Measurements from ENCODE around the gene SLC1A7. TPM values are rescaled to one million over a fixed set of nuclear protein-coding genes. Genes with fewer than 3 reads are reported as not detected.

The SLC1A7 gene
- total RNA-seq, 2 experiments from 2014 or later, result not detected

DNA sequence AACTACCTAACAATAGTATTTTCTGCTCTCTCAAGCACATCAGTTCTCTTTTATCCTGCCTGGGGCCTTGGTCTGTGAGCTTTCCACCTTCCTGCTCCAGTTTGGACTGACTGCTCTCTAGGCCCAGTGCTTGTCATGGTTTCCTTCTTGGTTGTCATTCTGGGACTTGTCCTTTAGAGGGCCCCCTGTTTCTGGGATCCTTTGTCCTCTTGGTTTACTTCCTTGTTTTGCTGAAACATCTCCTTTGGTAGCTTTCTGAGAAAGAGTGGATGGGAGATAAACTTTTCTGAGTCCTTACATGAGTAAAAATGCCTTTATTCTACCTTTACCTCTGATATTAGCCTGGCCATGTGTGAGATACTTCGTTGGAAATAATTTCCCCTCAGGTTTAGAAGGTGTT, 4.7 kb downstream of the SLC1A7 start:
- CTCF ChIA-PET, result interaction anchor here (0.6 kb wide), 1 partner anchor 269 kb away, joined by 3 read pairs; no protein-coding TSS in a partner anchor
- peaks cover 7% of the 10 kb centered on the region for H3K9me3 Mint-ChIP-seq
- peaks cover 3% of the 10 kb centered on the region for H3K36me3 Mint-ChIP-seq (ENCODE audit: low read depth)
- no peak overlapping the region for H3K4me3 Mint-ChIP-seq
- no peaks in the 10 kb centered on the region for H3K4me1 Mint-ChIP-seq
- peaks cover 3% of the 10 kb centered on the region for H3K27me3 Mint-ChIP-seq
- no peak for DNase-seq
- no peak overlapping the region for H3K27ac Mint-ChIP-seq
- POLR2A ChIA-PET, result no interaction called here

DNA sequence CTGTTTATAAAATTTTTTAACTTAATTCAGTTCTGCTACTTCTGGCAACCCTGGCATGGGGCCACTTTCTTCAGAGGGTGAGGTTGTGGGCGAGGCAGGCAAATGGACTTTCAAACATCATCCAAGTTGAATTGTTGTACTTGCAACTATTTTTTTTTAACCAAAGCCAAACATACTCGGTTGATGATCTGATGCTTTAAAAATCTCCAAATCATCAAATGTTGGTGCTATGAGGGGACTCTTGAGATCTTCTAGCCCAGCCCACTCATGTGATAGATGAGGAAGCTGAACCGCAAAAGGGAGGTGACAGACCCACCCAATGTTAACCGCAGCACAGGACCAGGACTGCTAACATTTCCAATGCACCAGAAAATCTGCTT, 6.7 kb downstream of the SLC1A7 start:
- Mint-ChIP-seq H3K4me3 (no peak overlapping the region), H3K27ac (no peak overlapping the region), H3K9me3 (peaks cover 7% of the 10 kb centered on the region), H3K27me3 (no peaks in the 10 kb centered on the region), H3K4me1 (no peaks in the 10 kb centered on the region), H3K36me3 (ENCODE audit: low read depth) (peaks cover 3% of the 10 kb centered on the region)
- POLR2A ChIA-PET, result no interaction called here
- CTCF ChIA-PET, result no interaction called here
- DNase-seq, result no peak

DNA sequence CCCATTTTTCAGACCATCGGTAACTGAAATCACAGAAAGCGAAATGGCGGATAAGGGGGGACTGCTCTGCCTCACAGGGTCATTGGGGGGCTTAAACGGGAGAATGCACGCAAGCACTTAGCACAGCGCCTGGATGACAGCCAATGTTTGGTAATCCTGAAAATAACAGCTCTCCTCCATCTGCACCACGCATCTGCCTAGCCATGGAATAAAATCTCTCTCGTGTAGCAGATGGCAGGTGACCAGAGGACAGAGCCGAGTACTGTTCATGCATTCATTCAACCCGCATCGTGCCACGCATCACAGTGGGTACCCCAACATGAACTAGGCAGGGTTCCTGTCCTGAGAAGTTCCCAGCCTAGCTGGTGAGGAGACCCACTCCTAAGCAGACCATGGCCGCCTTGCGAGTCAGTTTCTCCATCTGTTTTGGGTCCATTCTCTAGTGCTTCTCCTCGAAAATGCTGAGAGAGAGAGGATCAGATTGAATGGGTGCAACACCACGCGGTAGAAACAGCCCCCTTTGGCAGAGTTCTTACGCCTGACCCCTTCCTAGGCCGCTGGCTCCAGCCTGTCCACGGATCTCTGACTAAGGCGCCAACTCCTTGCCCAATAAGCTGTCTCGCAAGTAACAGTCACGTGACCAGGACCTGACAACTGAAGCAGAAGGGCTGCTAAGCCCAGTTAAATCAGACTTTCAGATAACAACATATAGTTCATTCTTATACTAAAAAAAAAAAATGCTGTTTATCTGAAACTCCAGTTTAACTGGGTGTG, 7.3 kb downstream of the SLC1A7 start:
- H3K27me3 Mint-ChIP-seq, result no peaks in the 10 kb centered on the region

DNA sequence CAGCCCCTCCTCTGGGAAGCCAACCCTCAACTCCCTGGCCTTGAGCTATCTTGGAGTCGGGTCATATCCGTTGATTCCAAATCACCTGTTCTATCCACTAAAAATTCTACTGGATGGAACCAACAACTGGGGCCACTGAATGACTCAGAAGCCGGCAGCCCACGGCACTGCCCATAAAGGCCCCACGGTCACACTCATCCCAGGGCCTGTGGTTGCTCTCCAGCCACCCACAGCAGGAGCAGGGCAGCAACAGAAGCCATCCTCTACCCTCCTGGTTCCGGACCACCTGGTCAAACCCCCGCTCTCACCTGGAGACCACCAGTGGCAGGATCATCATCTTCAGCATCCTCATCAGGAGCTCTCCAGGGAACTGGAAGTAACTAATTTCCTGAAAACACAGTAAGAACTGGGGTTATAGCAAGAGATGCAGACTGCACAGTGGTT, 8.4 kb downstream of the SLC1A7 start:
- H3K27ac Mint-ChIP-seq, result no peak overlapping the region
- CTCF ChIA-PET, result no interaction called here
- no peak overlapping the region for H3K4me3 Mint-ChIP-seq
- DNase-seq, result no peak
- peaks cover 7% of the 10 kb centered on the region for H3K9me3 Mint-ChIP-seq
- H3K4me1 Mint-ChIP-seq, result no peaks in the 10 kb centered on the region
- POLR2A ChIA-PET, result no interaction called here
- no peaks in the 10 kb centered on the region for H3K27me3 Mint-ChIP-seq
- peaks cover 3% of the 10 kb centered on the region for H3K36me3 Mint-ChIP-seq (ENCODE audit: low read depth)

More for the DNA sequence above, 7.3 kb downstream of the SLC1A7 start:
- ChIA-PET CTCF (no interaction called here), POLR2A (no interaction called here)
- no peaks in the 10 kb centered on the region for H3K4me1 Mint-ChIP-seq
- no peak for DNase-seq
- no peak overlapping the region for H3K27ac Mint-ChIP-seq
- H3K9me3 Mint-ChIP-seq, result peaks cover 7% of the 10 kb centered on the region
- peaks cover 3% of the 10 kb centered on the region for H3K36me3 Mint-ChIP-seq (ENCODE audit: low read depth)
- no peak overlapping the region for H3K4me3 Mint-ChIP-seq

DNA sequence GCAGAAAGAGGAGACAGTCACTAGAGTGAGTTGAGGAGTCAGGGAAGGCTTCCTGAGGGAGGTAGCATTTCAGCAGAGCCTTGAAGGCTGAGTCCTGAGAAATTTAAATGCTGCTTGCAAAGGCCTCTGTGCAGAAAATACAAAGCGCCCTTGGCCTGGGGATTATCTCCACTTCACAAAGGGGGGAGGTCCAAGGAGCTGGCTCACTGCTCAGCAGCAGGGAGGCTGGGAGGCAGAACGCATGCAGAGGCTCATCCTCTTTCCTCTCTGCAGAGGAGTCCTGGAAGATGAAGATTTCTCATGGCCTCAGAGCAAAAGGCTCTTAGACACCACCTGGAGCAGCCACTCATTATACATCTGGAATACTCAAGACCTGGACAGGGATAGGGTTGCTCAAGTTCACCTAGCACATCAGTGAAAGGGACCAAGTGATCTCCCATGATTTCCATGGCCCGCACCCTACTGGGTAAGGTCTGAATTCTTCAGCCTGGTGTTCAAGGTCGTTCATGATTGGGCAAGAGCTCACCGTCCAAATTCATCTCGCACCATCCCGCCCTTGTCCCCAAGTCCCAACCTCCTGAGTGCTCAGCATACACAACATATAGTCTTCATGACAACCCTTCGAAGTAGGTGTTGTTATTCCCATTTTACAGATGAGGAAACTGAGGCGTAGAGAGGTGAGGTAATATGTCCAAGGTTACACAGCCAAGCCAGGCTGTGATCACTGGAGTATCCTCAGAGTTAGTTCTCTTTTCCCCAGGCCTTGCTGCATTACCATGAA, 9.0 kb downstream of the SLC1A7 start:
- no peak overlapping the region for H3K4me3 Mint-ChIP-seq
- DNase-seq, result no peak
- no peaks in the 10 kb centered on the region for H3K4me1 Mint-ChIP-seq
- peaks cover 7% of the 10 kb centered on the region for H3K9me3 Mint-ChIP-seq
- H3K36me3 Mint-ChIP-seq (ENCODE audit: low read depth), result peaks cover 3% of the 10 kb centered on the region
- POLR2A ChIA-PET, result no interaction called here
- no peaks in the 10 kb centered on the region for H3K27me3 Mint-ChIP-seq
- H3K27ac Mint-ChIP-seq, result no peak overlapping the region
- CTCF ChIA-PET, result no interaction called here

DNA sequence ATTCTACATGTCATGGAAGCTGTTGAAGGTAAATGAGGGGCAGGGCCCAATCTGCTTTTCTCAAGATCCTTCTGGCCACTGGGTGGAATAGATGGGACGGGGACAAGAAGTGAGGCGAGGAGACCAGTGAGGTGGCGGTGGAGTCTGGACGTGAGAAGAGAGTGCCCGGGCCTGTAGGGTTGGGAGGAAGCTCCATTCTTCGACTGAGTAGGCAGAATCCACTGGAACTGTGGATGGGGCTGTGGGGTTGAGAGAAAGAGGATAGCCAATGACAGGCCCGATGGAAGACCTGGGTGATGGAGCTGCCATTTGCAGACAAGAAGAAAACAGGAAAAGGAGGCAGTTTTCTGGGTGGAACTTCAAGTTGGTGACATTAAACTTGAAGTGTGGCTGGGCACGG, 10.3 kb downstream of the SLC1A7 start:
- Mint-ChIP-seq H3K36me3 (ENCODE audit: low read depth) (no peaks in the 10 kb centered on the region), H3K27ac (no peak overlapping the region), H3K9me3 (no peaks in the 10 kb centered on the region), H3K4me3 (no peak overlapping the region), H3K27me3 (no peaks in the 10 kb centered on the region), H3K4me1 (no peaks in the 10 kb centered on the region)
- no peak for DNase-seq
- ChIA-PET CTCF (no interaction called here), POLR2A (no interaction called here)

DNA sequence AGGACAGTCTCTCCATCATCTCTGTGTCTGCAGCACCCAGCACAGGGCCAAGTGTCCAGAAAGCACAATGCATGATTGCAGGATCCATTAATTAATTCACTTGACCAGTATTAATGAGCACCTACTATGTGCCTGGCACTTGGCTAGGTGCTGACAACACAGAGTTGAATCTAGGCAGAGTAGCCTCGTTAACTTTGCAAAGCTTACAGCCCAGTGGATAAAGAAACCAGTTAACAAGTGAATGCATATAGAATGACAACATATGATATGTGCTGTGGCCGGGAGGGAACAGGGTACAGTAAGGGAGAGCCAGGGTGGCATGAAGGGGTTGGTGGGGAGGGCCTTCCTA, 10.9 kb downstream of the SLC1A7 start:
- Mint-ChIP-seq H3K4me3 (no peak overlapping the region), H3K27ac (no peak overlapping the region), H3K9me3 (no peaks in the 10 kb centered on the region), H3K4me1 (no peaks in the 10 kb centered on the region), H3K27me3 (no peaks in the 10 kb centered on the region), H3K36me3 (ENCODE audit: low read depth) (no peaks in the 10 kb centered on the region)
- no peak for DNase-seq
- ChIA-PET POLR2A (no interaction called here), CTCF (no interaction called here)

DNA sequence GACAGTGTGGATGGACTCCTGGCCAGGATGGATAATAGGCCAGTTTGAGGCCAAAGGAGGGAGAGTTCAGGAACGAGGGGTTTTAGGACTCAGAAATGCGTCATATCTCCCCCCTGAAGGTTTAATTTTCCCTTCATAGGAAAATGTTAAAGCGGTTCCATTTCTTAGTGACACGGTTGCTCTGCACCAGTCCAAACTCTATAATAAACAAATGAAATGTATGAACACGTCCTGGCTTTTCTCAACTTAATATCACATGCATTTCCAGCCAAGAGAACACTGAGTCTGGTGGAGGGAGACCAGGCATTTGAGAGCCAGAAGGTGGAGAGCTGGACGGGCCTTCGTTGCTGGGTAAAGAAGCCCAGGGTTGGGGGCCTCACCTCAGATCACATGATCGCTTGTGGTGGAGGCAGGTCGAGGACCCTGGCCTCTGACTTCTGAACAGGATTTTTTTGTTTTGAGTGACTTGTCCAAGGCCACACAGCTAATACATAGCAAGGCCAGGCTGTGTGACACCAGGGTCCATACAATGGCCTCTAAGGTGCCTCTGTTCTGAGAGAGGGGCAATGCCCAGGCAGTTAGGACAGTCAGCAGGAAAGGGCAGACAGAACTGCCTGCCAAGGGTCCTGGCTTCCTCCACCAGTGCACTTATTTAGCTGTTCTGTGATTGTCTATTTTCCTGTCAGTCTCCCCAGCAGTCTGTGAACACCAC, 11.4 kb downstream of the SLC1A7 start:
- POLR2A ChIA-PET, result no interaction called here
- H3K9me3 Mint-ChIP-seq, result no peaks in the 10 kb centered on the region

DNA sequence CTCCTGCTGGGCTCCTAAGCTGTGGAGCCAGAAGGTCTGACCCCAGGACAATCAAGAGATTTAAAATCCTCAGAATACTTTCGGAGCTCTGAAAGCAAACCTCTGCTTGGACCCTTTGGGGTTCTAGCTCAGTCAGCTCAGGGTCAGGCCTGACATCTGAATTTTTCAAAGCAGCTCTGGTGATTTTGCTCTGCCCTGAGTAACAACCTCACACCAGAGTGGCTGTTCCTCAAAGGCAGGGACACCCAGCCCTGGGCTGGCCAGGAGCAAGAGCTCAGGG, 11.9 kb downstream of the SLC1A7 start:
- no peak for DNase-seq
- ChIA-PET POLR2A (no interaction called here), CTCF (no interaction called here)
- Mint-ChIP-seq H3K4me1 (no peaks in the 10 kb centered on the region), H3K27ac (no peak overlapping the region), H3K36me3 (ENCODE audit: low read depth) (no peaks in the 10 kb centered on the region), H3K9me3 (no peaks in the 10 kb centered on the region), H3K27me3 (no peaks in the 10 kb centered on the region), H3K4me3 (no peak overlapping the region)

More for the DNA sequence above, 11.4 kb downstream of the SLC1A7 start:
- Mint-ChIP-seq H3K27ac (no peak overlapping the region), H3K4me3 (no peak overlapping the region), H3K36me3 (ENCODE audit: low read depth) (no peaks in the 10 kb centered on the region), H3K4me1 (no peaks in the 10 kb centered on the region), H3K27me3 (no peaks in the 10 kb centered on the region)
- DNase-seq, result no peak
- CTCF ChIA-PET, result no interaction called here

DNA sequence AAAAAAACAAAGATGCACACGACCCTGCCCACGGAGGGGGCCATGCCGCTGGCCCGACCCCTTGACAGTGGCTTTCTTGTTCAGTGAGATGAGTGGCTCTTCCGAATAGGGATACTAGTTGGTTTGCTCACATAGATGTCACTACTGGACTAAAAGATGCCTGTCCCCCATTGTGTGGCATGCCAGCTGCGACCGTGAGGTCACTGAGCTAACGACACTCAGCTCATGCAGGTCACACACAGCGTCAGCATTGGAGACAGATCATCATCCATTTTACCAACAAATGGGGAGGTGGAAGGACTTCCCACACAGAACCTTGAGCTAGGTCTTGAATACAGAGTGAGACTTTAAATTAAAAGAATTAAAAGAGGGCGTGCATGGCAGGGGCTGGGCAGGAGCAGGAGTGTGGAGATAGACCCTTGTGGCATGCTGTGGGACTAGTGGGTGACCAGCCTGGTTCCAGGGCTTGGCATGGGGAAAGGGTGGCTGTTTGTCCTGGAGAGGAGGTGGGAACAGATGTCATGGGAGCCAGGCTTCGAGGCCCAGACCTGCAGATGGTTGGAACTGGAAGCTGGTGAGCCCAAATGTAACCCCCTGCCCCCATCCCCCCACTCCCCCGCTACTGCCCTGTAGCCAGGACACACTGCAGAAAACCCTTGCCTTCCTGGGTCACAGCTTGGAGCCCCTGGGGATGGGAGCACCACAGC, 12.4 kb downstream of the SLC1A7 start:
- Mint-ChIP-seq H3K4me3 (no peak overlapping the region), H3K36me3 (ENCODE audit: low read depth) (no peaks in the 10 kb centered on the region), H3K27ac (no peak overlapping the region), H3K27me3 (no peaks in the 10 kb centered on the region), H3K4me1 (no peaks in the 10 kb centered on the region), H3K9me3 (no peaks in the 10 kb centered on the region)
- ChIA-PET CTCF (no interaction called here), POLR2A (no interaction called here)
- no peak for DNase-seq

DNA sequence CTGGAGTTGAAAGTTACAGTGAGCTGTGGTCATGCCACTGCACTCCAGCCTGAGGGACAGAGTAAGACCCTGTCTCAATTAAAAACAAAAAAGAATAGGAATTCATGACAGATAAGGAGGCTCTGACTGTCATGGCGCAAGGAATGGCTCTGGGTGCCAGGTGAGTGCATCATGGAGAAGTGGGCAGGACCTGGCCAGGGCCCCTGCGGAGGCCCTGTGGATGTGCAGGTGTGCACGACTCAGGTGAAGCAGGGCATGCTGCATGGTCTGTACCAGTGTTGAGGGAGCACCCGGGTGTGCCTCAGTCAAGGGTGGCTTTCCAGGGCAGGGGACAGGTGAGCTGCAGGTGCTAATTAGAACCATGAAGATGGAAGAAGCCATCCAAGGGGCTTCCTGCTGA, 14.0 kb downstream of the SLC1A7 start:
- no peaks in the 10 kb centered on the region for H3K9me3 Mint-ChIP-seq
- no peak overlapping the region for H3K4me3 Mint-ChIP-seq
- ChIA-PET CTCF (interaction anchor here (0.6 kb wide), 2 partner anchors 19 to 54 kb away, joined by 3 to 5 read pairs; no protein-coding TSS in a partner anchor), POLR2A (no interaction called here)
- H3K27me3 Mint-ChIP-seq, result no peaks in the 10 kb centered on the region
- no peak for DNase-seq
- H3K27ac Mint-ChIP-seq, result no peak overlapping the region
- no peaks in the 10 kb centered on the region for H3K36me3 Mint-ChIP-seq (ENCODE audit: low read depth)
- H3K4me1 Mint-ChIP-seq, result no peaks in the 10 kb centered on the region

DNA sequence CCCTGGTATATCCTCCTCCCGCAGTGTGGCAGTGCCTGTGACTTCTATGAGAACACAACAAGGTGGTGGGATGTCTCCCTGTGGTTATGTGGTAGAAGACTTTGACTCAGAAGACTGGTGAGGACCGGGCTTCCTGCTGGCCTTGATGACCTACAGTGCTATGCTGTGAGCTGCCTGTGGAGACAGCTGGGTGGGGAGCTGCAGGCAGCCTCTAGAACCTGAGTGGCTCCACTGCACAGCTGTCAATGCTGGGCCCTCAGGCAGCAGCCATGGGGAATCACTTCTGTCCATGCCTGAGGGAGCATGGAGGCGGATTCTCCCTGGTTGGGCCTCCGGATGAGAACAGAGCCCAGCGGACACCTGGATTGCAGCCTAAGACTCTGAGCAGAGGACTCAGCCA, 14.9 kb downstream of the SLC1A7 start:
- H3K27me3 Mint-ChIP-seq, result no peaks in the 10 kb centered on the region
- no peak overlapping the region for H3K4me3 Mint-ChIP-seq
- ChIA-PET CTCF (no interaction called here), POLR2A (no interaction called here)
- no peaks in the 10 kb centered on the region for H3K4me1 Mint-ChIP-seq
- no peaks in the 10 kb centered on the region for H3K36me3 Mint-ChIP-seq (ENCODE audit: low read depth)
- H3K9me3 Mint-ChIP-seq, result no peaks in the 10 kb centered on the region
- H3K27ac Mint-ChIP-seq, result no peak overlapping the region
- no peak for DNase-seq

DNA sequence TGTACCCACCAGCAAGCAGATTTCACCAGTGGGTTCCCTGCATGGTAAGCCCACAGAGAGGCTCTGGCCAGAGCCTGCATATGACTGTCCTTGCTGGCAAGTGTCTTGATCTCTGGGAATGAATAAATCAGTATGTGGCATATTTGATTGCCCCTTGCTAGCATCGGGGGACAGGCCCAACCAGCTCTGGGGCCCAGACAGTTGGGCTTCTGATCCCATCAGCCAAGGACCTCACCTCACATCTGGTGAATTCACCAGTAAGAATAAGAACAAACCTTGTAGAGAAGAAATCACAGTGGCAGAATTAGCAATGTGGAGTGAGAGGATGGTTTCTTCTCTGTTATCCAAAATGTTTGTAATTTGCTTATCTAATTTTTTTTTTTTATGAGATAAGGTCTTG, 15.9 kb downstream of the SLC1A7 start:
- Mint-ChIP-seq H3K9me3 (no peaks in the 10 kb centered on the region), H3K27me3 (no peaks in the 10 kb centered on the region)

More for the DNA sequence above, 15.9 kb downstream of the SLC1A7 start:
- no peaks in the 10 kb centered on the region for H3K36me3 Mint-ChIP-seq (ENCODE audit: low read depth)
- ChIA-PET POLR2A (no interaction called here), CTCF (no interaction called here)
- no peak overlapping the region for H3K4me3 Mint-ChIP-seq
- no peak overlapping the region for H3K27ac Mint-ChIP-seq
- DNase-seq, result no peak
- no peaks in the 10 kb centered on the region for H3K4me1 Mint-ChIP-seq
